ENCODE measurements around the gene P2RY14.
"Not testable (repeated sequence)": the region's sequence is repeated elsewhere in the genome, so short reads cannot be mapped to it uniquely, and the experiment has no call there.

Gene P2RY14

GRCh38 chr3:151262871-151263525, 15.3 kb downstream of the P2RY14 start:
- no peak for DNase-seq (ENCODE audit: low read depth, low spot score)

DNA sequence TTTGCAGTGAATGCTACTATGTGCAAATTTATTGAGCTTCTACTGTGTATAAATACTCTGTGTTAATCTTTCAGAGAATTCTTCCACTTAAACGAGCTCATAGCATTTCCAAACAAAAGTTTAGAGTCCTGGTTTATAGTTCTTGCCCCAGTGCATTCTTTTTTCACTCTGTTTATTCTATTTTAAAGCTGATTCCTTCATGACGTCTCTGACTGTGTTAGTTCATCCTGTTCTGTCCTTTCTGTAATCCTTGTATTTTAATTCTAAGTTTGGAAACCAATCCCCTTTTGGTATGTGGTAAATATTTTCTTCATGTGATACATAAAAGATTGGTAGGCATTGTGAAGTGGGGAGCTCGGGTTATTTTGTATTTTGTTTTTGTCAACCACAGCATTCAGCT, 18.7 kb downstream of the P2RY14 start:
- no peak for DNase-seq (ENCODE audit: low read depth, low spot score)

DNA sequence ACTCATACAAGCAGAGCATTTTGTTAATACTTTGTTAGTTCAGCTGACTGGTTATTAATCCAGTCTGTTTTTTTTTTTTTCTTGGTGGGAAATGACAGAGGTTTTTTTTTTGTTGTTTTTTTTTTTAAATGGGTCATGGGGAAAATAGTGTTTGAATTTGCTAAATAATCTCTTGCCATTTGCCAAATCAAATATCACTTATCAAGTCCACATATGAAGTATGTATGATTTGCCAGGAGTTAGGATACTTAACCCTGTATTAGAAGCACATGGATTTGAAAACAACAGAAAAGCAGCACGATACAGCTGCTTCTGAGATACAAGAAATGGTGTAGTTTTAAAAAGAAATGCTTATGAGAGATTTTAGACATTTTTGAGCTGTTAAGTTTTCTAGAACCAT, 21.6 kb downstream of the P2RY14 start:
- DNase-seq (ENCODE audit: low read depth, low spot score), result no peak

DNA sequence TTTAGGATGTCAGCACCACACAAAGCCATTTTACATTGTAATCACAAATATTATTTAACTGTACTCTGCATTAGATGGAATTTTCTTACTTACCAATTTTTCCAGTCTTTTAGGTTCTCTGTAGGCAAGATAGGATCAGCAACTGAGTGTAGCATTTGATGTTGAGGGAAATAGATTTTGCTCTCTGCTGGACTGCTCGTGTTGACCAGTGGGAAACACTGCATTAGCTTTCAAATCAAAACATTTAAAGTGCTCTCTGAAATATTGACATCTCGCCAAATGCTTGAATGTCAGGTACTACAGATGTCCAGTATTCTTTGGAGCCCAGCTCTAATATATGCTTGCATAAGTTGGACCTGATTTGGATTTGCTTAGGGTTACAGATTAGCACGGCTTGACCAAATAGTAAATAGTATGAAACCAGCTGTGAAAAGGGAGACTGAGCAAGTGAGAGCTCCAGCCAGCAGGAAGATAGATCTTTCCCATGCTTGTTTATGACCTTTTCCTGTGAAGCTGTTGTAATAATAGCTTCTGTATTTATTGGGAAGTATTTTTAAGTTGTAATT, 29.5 kb downstream of the P2RY14 start:
- DNase-seq (ENCODE audit: low read depth, low spot score), result no peak

DNA sequence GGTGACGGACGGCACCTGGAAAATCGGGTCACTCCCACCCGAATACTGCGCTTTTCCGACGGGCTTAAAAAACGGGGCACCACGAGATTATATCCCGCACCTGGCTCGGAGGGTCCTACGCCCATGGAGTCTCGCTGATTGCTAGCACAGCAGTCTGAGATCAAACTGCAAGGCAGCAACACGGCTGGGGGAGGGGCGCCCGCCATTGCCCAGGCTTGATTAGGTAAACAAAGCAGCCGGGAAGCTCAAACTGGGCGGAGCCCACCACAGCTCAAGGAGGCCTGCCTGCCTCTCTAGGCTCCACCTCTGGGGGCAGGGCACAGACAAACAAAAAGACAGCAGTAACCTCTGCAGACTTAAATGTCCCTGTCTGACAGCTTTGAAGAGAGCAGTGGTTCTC, 36.3 kb downstream of the P2RY14 start:
- not testable (repeated sequence) for DNase-seq (ENCODE audit: low read depth, low spot score)

DNA sequence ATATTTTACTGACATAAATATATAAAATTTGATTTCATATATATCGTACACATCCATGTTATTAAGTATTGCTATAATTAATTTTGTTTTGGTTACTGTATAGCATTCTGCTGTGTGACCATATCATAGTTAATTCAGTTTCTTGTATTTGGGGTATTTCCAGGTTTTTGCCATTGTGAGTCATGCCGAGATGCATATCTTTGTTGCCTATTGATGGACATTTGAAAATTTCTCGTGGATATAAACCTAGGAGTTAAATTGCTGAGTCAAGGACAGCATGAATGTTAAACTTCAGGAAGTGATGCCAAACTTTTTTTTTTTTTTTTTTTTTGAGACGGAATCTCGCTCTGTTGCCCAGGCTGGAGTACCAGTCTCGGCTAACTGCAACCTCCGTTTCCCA, 41.6 kb downstream of the P2RY14 start:
- DNase-seq (ENCODE audit: low read depth, low spot score), result no peak

- DNase-seq (ENCODE audit: low read depth, low spot score), result no peak
These were observed 42.0 kb downstream of the P2RY14 start for GRCh38 chr3:151236316-151236715.

GRCh38 chr3:151234825-151235224, 43.5 kb downstream of the P2RY14 start:
- DNase-seq (ENCODE audit: low read depth, low spot score), result no peak

DNA sequence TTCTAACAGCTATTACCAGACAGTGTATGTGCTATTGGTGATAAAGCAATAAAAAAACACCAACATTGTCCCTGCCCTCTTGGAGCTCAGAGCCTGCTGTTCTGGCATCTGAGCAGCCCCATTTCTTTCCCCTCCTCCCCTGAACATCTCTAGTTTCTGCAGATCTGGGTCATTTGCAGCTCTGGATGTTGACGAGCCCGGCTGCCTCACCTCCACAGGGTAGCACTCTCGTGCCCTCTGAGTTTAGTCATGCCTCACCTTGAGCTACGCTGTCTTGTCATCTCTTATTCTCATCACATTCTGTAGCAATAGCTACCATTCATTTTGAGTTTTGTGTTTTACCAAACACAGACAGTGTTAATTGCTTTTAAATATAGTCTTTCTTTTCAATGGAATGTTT, 45.4 kb downstream of the P2RY14 start:
- DNase-seq (ENCODE audit: low read depth, low spot score), result no peak

DNA sequence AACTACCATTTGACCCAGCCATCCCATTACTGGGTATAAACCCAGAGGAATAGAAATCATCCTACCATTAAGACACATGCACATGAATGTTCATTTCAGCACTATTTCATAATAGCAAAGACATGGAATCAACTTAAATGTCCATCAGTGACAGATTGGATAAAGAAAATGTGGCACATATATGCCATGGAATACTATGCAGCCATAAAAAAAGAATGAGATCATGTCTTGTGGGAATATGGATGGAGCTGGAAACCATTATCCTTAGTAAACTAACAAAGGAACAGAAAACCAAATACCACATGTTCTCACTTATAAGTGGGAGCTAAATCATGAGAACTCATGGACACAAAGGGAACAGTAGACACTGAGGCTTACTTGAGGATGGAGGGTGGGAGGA, 45.9 kb downstream of the P2RY14 start:
- DNase-seq (ENCODE audit: low read depth, low spot score), result not testable (repeated sequence)

DNA sequence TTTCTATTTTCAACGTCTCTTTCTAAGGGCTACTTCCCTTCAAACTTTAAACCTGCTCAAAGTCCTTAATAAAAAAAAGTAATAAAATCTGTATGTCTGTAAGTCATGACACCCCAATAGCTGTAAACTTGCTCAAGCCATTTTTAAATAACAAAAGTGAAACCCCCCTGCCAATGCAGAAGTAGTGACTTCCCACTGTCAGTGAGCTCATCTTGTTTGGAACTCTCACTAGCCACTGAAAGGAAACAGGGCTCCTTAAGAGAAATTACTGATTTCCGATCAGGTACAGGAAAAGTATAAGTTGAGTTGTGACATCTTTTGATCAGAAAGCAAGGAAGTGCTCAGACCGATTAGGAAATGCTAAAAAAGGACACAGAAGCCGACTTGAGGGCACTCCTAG, 47.7 kb downstream of the P2RY14 start:
- DNase-seq (ENCODE audit: low read depth, low spot score), result no peak

DNA sequence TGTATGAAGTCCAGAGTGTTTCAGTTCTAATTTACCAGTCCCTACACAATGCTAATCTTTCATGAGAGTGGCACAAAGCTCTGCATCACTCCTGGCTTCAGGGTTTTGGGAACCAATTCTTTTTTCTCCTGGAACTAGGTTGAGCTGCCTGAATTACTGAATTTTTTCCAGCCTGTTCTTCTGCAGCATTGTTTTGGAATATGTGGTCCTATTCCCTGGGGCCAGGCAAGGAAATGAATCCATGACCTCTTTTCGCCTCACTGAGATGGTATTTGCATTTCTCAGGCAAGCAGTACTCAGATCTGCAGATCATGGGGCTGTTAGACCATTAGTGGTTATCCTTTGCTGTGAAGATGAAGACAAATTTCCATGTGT, 49.7 kb downstream of the P2RY14 start:
- no peak for DNase-seq (ENCODE audit: low read depth, low spot score)

DNA sequence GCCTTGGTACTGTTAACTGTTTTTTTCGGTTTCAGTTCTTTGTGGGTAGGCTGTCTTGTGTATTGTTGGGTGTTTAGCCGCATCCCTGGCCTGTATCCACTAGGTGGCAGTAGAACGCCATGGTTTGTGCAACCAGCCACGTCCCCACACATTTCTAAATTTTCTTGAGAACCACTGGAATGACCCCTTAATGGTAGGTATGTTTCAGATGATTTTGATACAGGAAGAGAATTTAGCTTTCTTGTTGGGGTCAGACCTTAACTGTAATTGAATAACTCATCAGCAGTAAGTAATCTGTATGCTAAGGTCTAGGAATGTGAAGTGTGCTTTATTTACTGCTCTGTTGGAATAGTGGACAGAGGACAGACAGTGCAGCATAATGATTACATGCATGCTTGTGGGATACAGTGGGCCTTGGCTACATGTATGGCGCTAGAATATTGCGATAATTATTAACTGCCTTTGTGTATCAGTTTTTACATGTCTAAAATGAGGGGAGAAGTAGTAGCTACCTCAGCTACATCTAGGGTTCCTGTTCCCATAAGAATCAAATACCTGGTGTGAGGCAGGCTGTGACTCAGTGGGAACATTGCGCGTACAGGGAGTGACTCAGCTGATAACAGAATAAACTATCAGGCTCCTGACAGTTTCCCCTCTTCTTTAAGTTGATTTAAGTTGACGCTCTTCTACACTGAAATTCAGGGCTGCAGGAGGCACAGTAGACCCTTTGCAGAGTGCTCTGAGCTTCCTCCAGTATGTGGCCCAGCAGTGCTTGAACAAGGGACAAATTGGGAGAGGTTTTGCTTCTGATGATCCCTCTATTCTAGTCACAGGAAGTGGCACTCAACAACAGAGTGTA, 50.3 kb downstream of the P2RY14 start:
- no peak for DNase-seq (ENCODE audit: low read depth, low spot score)

DNA sequence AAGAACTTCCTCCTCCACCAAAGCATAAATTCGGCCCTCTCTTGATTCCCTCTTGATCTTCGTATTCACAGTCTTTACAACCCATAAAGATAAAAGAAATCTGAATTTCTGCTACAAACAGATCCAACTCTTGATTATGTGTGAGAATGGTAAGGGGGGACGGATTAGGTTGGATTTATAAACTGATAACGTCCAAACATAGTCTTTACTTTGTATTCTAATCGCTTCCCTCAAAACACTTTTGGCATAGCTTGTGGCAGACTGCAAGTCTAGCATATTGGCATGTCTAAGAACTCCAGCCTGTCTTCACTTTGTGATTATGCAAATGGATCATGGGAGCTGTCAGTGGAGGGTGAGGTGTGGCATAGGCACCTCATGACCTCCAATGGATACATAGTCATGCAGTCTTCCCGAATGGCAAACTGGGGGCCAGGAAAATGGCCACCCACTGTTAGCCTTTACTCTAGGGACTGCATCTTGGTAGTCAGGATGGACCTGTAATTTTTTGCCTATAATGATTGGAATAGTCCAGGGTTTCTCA, 51.0 kb downstream of the P2RY14 start:
- no peak for DNase-seq (ENCODE audit: low read depth, low spot score)

DNA sequence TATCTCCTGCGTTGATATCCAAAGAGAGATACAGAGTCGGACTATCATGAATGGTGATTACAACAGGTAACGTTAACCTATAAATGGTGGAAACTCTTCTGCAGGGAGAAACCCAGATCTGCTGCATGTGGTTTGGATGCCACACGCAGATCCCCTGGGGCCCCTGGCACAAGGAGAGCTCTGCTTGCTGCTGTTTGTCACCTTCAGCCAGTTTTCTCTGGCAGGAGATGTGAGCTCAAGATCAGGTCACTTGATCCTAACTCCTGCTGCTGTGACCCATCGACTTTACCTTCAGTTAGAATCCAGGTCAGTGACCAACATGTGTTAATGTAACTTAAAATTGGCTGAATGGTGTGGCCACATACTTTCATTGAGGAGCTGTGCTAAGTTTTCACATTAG, 51.5 kb downstream of the P2RY14 start:
- DNase-seq (ENCODE audit: low read depth, low spot score), result no peak

- DNase-seq (ENCODE audit: low read depth, low spot score), result no peak
These were observed 52.2 kb downstream of the P2RY14 start for GRCh38 chr3:151226088-151226563.

- DNase-seq (ENCODE audit: low read depth, low spot score), result no peak
These were observed 53.0 kb downstream of the P2RY14 start for GRCh38 chr3:151225040-151225975.

DNA sequence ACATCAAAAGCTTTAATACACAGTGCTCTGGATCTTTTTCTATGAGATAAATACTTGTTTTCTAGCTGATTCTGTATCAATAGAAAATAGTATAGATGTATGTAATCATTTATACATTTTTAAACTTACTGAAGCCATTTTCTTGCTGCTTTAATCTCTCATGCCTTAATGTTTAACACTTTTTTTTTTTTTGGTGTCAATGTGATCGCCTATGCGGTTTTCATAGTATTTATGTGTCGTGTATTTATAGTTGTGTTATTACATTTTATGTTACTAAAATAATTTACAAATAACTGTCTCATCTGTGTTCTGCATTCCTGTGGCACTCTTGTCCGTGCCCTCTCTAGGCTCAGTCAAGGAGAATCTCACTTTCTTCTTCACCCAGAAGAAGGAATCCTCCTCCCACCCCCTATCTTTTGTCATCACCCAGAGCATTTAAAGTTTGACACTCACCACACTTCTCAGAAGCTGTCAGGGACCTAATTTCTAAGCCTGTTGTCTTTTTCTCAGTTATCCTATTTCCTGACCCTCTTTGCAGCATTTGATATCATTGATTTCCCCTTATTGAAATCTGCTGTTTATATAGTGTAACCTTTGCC, 54.0 kb downstream of the P2RY14 start:
- no peak for DNase-seq (ENCODE audit: low read depth, low spot score)

GRCh38 chr3:151219056-151219455, 59.3 kb downstream of the P2RY14 start:
- DNase-seq (ENCODE audit: low read depth, low spot score), result no peak

GRCh38 chr3:151218136-151218535, 60.2 kb downstream of the P2RY14 start:
- no peak for DNase-seq (ENCODE audit: low read depth, low spot score)

All from iPS DF 19.7 (cell line).